Urothelium cell line (cell line): ENCODE measurements around the gene TM9SF1.

ENCODE experiments used
- DNase-seq: peaks from one replicate; pipeline ENCODE4 v3.0.0; 2011; ENCODE audit warnings: low spot score, mixed read lengths
- FAIRE-seq: peaks from 2 replicates; lab custom pipeline; 2011; peaks lifted over from hg19 to GRCh38; lab: Jason Lieb, UNC

TM9SF1 gene

GRCh38 chr14:24198814-24199524, 3.7 kb upstream of the TM9SF1 start:
- FAIRE-seq (no peak), DNase-seq (no peak)

GRCh38 chr14:24197056-24197450, 1.8 kb upstream of the TM9SF1 start:
- FAIRE-seq: no peak
- no peak for DNase-seq

- no peak for DNase-seq
- no peak for FAIRE-seq
Measured at GRCh38 chr14:24196071-24197055, 1.1 kb upstream of the TM9SF1 start.

DNA sequence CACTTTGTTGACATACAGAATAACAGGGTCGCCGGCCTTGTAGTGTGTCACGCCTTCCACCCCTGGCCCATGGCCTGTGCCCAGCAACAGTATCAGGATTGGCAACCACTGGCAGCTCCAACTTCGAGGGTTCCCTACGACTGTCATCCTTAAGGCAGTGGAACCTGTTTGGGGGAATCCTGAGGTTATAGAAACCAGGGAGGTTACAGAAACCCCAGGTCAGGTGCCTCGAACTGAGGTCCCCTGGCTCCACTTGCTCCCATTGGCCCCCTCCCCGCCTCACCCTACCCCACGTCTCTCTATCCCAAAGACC, 412 bp downstream of the TM9SF1 start:
- DNase-seq: no peak
- no peak for FAIRE-seq

GRCh38 chr14:24194186-24194872, 912 bp downstream of the TM9SF1 start:
- DNase-seq (no peak), FAIRE-seq (no peak)

DNA sequence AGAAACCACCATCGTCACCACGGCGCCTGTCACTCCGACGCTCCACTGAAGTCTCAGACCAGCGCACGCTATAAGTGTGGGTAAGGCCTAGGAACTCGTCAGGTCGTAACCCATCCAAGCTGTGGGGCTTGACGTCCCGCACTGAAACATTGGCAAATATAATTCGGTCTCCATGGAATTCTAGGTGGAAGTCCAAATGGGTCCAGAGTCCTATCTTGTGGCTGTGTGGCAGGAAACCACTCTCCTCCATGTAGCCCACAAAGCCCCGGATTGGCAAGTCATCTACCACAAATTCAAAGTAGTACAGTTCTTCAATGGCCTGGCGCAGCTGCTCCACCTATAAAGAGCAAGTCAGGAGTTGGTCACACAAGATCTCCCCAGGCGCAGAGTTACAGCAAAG, 2.3 kb downstream of the TM9SF1 start:
- no peak for FAIRE-seq
- DNase-seq: no peak

- no peak for DNase-seq
- no peak for FAIRE-seq
Measured at GRCh38 chr14:24190416-24190815, 4.8 kb downstream of the TM9SF1 start.

DNA sequence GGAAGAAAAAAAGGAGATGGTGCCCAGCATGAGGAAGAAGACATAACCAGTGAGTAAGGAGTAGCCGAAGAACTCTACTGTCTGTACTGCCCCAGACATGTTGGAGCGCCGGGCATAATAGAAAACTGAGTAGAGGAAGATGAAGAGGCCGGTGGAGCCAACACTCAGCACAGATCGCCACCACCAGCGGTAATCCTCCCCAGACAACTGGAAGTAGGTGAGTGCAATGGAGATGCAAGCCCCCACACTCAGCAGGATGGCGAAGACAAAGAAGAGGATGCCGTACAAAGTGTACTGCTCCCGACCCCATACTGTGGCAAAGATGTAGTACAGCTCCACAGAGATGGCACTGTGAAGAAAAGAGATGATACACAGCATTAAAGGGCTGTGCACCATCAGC, 5.8 kb downstream of the TM9SF1 start:
- DNase-seq: no peak
- FAIRE-seq: no peak

- no peak for FAIRE-seq
- no peak for DNase-seq
Measured at GRCh38 chr14:24189059-24189375, 6.2 kb downstream of the TM9SF1 start.

- FAIRE-seq (no peak), DNase-seq (peak; percentile 98)
Measured at GRCh38 chr14:24188251-24189058, 6.8 kb downstream of the TM9SF1 start, which contains the start of gene IPO4. IPO4 (minus strand) TSS chr14:24188816; CDS start chr14:24188787, 29 bp downstream.

GRCh38 chr14:24187539-24187915, 7.7 kb downstream of the TM9SF1 start:
- FAIRE-seq (no peak), DNase-seq (no peak)

DNA sequence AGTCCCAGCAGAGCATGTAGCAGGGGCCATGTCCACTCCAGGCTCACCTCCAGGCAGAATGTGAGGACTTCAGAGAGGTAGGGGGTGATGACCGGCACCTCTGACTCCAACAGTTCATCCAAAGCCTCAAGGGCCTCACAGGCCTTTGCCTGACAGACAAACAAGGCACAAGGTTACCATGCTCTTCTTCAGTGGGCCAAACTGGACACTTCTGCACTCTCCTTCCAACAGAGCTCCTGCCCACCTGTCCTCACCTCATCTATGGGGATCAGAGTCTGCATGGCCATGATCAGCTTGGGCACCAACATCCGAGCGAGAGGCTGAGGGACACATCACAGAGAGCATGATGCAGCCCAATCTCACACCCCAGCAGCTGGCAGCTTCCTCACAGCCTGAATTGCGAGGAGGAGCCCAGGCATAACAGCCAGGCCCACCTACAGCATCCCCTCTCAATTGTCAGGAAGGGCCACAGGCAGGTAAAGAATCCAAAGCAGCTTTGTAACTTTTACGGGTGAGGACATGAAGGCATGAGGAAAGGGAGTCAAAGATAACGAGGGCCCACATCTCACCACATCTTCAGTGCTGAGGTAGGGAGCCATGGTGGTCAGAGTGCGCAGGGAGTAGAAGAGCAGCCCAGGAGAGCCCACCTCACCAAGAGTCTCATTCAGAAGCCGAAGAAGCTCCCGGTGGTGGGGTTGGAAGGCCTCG, 8.3 kb downstream of the TM9SF1 start:
- no peak for FAIRE-seq
- no peak for DNase-seq

DNA sequence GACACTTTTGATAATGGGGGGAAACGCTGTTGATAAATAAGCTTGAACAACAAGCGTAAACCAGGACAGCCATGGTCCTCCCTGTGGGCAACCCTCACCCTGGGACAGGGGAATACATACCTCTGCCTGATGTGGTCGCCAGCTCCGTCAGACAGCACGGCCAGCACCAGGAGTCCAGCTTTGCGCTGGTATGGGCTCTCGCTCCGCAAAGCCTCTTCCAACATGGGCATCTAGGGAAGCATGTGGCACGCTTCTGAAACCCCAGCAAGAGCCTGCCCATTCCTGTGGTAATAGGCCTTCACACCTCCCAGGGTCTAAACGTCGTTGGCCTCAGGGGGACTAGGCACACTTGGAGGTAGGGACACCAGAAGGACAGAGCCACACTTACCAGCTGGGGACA, 9.5 kb downstream of the TM9SF1 start:
- DNase-seq (no peak), FAIRE-seq (no peak)

DNA sequence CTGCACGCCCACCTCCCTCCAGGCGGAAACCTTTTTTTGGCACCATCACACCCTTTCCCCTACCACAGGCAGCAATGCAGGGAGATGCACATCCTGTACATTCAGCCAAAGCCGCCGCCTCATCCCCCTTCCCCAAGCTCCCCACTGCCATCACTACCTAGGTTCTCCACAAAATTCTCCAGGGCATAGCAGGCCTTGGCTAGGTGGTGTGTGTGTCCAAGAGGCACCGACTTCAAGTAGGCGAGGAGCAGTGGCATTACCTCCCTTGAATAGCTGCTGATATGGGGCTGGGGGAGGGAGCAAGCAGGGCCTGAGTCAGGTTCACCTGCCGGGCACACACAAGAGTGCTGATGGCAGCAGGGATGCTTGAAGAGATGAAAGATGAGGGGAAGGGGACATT, 10.2 kb downstream of the TM9SF1 start:
- DNase-seq (no peak), FAIRE-seq (no peak)

DNA sequence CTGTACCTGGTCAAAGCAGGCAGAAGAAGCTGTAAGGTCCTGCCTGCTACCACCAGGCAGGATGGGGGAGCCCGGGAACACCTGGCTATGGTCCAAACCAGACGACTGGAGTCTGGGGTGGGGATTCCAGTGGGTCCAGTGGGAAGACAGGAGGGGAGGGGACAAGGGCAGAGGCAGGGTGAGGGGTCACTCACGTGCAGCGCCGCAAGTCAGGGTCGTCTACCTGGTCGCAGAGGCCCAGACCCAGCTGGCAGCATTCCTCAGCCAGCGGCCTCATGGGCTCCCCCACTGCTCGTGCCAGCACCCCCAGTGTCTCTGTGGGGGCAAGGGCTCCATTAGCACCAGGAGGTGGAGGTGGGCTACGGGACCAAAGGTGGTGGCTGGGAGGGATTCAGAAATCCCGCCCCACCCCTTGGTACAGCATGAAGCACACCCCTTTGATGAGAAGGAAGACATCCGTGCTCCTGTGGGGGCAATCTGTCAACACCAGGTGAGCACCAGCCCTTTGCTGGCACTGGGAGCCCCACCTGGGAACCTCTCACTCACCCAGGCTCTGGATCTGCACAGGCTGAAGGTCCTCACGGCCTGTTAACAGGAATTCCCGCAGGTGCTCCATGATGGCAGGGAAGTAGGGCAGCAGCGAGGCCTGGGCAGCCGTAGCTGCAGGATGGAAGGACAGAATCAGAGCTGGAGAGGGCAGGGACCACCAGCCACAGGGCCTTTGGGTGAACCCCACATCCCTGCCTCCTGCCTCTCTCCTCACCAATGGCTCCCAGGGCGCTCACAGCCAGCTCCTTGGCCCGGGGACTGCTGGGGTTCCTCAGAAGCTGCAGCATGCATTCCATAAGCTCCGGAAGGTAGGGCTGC, 10.9 kb downstream of the TM9SF1 start:
- DNase-seq: no peak
- FAIRE-seq: no peak

DNA sequence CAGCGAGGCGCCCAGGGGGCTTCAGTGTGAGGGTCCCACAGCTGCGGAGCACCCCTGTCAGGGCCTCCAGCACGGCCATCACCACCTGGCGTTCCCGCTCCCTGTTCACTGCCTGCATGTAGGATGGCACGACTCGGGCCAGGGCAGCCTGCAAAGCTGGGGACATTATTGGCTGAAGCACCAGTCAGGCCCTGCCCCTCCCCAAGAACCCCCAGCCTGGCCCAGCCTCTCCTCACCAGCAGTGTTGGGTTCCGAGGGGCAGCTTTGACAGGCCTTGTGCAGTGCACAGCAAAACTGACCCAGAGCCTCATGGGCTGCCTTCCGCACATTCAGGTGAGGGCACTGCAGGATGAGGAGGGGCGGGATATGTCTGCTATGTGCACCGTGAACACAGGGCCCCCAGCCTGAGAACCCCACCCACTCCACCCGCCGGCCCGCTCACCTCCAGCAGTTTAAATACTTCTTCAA, 12.2 kb downstream of the TM9SF1 start:
- FAIRE-seq: no peak
- no peak for DNase-seq

DNA sequence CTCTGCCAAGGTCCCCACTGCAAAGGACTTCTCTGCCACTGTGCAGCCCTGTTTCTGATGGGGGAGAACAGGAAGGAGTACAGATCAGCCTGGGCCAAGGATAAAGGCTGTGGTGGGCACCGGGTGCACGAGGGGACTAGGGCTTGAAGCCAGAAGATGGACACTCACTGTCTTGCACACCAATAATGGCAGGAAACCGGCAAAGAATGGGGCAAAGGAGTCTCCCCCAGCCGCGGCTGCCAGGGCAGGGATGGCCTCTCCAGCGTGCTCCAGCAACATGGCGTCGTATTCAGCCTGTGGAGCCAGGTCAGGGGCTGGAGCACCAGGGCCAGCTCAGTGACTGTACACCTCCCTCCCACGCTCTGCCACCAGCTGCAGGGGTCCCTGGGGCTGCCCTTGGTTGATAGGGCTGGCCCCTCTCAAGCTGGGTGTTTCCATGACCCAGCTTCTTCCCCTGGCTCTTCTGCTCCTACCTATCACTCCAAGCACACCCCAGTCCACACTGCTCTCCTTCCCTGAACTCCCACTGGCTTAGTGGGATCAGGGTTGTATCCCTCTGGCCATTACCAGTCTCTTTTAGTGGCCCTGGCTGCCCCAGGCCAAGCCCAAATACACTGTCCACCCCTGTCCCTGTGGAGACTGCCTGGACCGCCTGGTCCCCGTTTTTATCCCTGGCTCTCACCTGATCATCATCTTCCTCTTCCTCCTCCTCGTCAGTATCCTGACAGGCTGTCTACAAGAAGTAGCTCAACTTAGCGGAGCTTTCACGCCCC, 12.9 kb downstream of the TM9SF1 start:
- FAIRE-seq (no peak), DNase-seq (no peak)

DNA sequence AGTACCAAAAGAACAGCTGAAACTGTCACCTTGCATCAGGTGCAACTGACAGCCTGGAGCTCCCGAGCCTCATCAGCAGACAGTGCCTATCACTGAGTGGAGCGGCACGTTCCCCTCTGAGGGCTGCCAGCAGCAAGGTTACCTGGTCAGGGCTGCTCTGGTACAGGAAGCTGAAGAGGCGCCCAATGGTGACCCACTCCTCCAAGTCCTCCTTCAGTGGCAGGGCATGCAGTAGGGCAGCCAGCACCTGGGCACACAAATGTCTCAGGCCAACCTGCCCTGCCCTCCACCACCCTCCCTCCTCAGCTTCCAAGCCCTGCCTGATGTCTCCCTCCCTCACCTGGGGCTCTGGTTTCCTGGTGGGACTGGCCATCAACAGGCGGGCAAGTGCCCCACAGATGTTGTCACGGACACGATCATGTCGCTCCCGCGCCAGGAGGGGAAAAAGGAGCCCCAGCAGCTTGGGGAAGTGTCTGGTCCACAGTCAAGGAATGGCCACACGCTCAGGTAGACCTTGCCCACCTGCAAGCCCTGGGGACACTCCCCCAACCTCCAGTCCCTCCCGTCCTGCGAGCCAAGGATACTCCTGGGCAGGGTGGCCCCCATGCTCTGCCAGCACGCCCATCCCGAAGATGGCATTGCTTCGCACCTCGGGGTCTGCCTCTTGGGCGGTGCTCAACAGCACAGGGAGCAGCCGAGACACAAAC, 13.7 kb downstream of the TM9SF1 start:
- no peak for FAIRE-seq
- DNase-seq: no peak
